Superior temporal gyrus (tissue), 1 donor: ENCODE measurements around the gene DMXL1.

Experiments used
- DNase-seq: peaks from one replicate; pipeline ENCODE4 v3.0.0-alpha.2; 2016; ENCODE audit errors: extremely low spot score

Gene DMXL1

GRCh38 chr5:119288379-119289033 is 217.6 kb downstream of the DMXL1 start:
- no peak for DNase-seq

GRCh38 chr5:119289438-119290044 is 218.7 kb downstream of the DMXL1 start:
- no peak for DNase-seq

- DNase-seq, result no peak
Observed at GRCh38 chr5:119290161-119290569, 219.3 kb downstream of the DMXL1 start.

- DNase-seq, result no peak
Observed at GRCh38 chr5:119290607-119291006, 219.7 kb downstream of the DMXL1 start.

DNA sequence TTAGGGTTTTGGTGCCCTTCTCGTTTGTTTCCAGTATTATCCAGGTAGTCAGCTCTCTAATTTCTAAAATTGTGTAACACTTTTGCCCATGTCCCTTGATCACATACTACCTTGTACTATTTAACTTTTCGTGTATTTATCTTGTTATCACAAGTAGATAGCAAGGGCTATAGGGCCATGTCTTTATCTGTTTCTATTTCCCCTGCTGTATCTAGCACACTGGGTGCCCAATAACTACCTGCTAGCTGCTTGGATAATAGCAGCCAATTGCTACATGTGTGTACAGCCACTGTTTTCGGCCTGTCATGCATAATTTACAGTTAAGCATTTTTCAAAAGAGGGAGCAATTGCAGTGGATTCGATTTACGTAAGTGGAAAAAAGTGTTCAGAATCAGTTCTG is 220.2 kb downstream of the DMXL1 start:
- DNase-seq, result no peak

DNA sequence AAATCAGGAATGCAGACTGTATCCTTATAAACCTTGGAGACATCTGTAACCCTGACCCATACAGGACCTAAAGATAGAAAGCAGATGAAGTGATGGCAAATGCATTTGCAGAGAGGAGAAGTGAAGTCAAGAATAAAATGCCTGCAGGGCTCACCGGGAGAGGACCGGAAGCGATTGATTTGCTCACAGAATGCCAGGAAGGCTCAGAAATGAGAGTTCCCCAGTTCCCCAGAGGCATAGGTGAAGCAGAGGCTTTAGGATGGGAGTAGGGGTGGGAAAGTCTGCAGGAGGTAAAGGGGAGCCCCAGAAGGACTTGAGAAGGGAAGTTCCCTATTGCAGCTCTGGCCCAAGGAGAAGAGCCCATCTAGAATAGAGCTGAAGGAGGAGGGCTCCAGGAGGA is 221.0 kb downstream of the DMXL1 start:
- no peak for DNase-seq

- no peak for DNase-seq
Observed at GRCh38 chr5:119292701-119293515, 222.0 kb downstream of the DMXL1 start.

- DNase-seq, result no peak
Observed at GRCh38 chr5:119293516-119293829, 222.6 kb downstream of the DMXL1 start.
